ENCODE results near the gene MAPK11. TPM values are rescaled to one million over a fixed set of nuclear protein-coding genes. Genes with fewer than 3 reads are reported as not detected.
A peak's percentile ranks its signal among the peaks of the same experiment; 100 is the strongest.

The MAPK11 gene
- total RNA-seq, 1 experiment from 2014 or later, result 18.0 TPM

DNA sequence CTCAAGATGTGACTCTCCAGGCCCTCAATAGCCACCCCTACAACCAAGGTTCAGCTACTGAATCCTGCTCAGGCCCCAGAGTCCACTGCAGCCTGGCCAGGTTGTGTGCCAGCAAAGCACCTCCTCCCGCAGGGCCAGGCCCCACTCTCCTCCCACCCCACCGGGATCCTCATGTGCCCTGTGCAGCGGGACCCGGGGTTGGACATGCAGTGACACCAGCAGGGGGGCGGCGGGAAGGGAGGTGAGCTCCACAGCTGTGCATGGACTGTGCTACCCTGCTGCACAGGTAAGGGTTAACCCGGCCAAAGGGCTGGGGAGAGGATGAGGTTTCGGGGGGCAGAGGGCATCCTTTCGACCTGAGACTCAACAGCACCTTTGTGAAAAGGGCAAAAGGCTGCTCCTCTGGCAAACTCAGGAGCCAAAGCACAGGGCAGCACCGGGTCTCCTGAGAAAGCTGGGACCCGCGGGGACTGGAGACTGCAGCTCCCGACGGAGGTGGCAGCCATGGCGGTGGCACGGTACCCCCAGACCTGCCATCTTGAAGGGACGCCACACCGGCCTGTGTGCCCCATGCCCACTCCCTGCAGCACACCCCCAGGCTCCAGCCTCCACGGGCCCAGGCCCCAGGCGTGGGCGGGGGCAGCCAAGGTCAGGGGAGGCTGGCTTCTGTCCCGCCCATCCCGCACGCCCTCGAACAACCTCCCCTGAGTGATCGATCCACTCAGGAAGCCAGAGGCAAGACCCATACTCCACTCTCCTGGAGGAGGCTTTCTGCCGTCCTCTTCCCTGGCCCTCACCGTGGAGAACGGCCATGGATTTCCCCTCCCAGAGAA lies 26.7 kb upstream of the MAPK11 start:
- DNase-seq (ENCODE audit: low read depth), result no peak

DNA sequence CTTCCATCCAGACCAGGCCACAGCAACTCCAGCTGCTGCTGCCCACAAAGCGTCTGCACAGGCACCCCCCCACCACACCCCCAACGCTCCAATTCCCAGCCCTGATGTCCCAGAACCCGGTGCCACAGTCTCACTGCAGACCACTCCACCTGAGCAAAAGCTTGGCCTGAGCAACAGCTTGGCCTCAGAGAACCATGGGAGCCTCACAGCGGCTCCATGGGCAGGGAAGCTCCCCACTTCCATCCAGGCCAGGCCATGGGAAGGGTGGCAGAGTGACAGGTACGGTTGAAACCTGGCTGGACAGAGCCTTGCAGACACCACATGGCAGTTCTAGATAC lies 24.1 kb upstream of the MAPK11 start:
- no peak for DNase-seq (ENCODE audit: low read depth)

DNA sequence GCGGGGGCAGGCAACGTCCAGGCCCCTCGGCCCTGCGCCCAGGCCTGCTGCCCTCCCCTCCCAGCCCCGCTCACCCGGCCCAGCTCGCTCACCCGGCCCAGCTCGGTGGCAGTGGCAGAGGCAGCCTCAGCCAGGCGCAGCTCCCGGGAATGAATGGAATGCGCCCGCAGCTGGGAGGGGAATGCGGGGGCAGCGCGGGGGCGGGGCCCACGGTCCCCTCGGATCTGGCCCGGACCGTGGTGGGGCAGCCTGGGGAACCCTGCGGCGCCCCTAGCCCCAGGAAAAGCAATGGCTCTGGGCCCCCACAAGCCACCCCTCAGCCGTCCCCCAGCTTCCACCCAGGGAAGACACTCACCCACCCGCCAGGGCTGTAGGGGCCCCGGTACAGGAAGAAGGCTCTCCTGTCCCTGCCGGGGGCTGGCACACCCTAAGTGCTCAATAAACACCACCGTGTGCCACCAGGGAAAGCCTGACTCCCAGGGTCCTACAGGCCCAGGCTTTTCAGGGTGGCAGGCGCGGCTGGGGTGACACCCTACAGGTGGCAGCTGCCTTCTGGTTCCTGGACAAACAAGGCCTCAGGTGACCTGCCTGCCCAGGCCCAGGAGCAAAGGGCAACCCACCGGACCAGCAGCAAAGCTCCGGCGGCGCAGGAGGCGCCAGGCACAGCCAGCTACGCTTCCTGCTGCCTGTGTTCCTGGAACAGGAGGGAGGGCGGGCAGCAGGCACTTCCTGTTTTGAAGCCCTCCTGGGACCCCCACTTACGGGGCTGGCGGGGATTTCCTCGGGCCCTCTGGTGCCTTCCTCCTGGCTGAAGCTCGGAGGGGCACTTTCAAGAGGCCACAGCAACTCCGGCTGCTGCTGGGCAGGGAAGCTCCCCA lies 23.5 kb upstream of the MAPK11 start:
- peak; percentile 48 for DNase-seq (ENCODE audit: low read depth)

DNA sequence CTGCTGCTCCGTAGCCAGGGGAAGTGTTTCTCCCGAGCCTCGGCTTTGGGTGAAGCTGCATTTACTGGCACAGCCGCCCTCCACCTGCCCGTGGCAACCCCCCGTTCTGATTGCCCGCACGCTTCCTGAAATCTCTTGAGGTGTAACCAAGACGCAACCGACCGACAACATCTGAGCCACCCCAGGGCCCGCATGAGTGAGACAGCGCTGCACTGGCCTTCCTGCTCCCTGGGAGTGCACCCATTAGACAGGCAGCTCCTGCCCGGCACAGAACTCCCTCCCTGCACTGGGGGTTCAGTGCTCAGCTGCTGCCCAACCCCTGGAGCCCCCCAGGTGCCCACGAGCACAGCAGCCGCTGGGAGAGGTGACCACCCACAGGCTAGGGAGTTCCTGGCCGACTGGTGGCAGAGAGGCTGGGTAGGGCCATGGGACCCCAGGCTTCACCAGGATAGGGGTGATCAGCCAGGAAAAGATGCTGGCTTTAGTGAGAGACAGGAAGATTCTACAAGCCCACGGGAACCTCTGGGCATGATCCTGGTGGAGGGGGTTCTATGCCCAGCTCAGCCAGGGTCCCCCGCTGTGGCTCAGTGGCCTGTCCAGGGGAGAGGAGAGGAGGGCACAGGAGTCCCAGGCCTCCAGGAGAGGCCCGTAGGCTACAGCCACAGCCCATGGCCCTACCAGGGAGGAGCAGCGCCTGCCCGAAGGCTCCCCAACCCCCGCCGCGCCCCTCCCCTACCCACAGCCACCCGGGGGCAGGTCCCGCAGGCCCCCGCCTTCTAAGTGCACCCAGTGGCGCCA lies 22.7 kb upstream of the MAPK11 start:
- no peak for DNase-seq (ENCODE audit: low read depth)

DNA sequence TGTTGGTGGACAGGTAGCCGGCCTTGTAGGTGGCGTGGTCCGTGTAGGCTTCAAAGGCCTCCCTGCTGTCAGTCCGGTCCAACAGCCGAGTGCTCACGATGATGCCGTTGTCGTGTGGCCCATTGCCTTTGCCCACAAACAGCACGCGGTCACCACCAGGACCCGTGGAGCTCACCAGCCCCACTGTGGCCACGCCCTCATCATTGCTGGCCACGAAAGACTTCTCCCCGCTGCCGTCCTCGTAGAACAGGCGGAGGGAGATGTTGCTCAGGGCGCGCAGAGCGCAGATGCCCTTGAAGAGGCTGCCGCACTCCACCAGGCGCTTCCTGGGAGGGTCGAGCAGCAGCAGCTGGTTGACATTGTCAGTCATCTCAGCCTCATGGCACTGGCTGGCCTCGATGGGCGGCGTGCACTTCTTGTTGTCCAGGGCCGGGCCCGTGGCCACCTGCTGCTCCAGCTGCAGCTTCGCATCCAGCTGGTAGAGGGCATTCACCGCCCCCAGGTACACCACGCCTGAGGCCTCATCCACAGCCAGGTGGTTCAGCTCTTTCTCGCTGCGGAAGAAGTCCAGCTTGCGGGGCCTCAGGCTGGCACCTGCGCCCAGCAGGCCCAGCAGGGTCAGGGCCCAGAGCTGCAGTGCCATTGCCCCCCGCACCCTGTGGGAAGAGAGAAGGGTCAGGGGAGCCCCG lies 19.9 kb upstream of the MAPK11 start:
- no peak for DNase-seq (ENCODE audit: low read depth)

DNA sequence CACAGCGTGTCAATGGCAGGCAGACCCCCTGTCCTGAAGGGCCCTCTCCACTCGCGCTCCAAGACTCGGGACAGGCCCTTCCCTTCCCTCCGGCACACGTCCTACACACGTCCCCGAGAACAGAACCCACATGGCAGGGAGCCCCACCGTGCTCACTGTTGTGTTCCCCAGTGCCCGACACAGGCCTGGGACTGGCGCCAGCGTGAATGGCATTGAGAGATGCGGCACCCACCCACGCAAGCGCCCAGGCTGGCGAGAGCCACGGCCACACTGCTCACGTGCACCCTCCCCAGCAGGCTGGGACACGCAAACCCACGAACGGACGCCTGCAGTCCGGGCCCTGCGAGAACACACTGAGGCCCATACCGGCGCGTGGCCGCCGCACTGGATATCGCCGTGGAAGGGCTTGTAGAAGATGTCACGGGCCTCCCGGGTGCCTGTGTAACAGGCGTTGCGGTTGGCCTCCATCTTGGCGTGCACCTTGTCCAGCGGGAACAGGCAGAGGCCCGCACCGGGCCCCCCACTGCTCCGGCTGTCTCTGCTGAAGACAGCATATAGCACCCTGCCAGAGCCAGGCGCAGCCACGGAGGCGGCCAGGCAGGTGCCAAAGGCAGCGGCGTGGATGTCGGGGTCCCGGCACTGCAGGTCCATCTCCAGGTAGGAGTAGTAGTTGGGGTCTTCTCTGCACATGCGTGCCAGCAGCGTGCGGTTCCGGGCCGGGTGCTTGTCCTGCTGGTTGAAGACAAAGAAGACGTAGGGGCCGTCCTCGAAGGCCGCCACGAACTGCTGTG lies 19.2 kb upstream of the MAPK11 start:
- DNase-seq (ENCODE audit: low read depth), result no peak

DNA sequence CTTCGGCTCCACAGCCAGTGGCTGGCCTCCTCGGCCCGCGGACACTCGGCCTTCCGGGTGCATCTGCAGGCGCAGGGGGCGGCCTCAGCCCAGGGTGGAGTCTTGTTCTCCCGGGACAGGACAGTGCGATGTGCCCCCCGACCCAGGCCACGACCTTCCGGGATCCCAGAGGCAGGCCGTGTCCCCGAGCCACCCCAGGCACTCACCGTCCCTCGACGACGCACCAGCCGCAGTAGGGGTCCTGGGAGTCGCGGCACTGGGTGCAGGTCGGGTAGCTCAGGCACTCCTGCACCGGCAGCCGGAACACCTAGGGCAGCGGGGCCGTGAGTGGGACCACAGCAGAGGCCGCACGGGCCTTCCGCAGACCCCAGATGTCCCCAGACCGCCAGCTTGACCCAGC lies 17.6 kb upstream of the MAPK11 start:
- no peak for DNase-seq (ENCODE audit: low read depth)

DNA sequence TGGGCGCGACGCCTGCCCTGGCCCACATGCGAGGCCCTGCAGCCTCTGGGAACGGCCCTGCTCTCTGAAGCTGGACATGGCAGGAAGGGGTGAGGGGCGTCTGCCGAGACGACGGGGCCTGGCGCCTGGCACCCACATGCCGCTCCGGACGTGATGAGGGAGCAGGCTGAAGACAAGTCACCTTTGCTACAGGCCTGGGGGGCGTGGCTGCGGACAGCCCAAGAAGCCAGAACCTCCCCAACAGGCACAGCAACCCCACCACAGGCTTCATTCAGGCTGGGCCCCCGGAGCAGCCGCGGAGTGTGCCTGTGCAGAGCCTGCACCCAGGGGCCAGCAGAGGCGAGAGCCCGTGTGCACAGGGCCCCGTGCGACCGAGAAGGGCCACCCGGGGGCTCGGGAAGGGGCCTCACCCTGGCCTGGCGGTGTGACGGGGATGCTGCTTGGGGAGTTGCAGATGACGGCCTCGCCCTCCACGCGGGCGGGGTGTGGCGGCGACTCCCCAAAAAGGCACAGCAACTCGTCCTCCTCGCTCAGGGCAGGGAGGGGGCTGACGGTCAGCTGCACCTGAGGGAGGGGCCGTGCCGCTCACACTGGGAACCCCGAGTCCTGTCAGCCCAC lies 16.6 kb upstream of the MAPK11 start:
- DNase-seq (ENCODE audit: low read depth), result no peak

DNA sequence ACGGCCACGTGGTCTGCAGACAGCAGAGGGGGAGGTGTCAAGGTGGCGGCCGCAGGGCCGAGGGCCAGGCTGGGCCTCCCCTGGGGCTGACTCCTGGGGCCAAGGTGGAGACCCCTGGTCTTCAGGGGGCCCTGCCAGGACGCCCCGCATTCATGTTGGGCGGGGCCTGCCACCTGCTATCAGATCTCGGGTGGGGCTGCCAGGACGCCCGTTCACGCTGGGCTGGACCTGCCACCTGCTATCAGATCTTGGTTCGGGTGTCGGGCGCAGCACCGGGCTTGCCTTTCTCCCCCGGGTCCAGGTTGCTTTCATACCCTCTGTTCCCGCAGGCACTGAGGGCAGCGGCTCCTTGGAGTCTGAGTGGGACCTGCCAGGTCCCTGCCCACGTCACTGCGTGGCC lies 16.1 kb upstream of the MAPK11 start:
- DNase-seq (ENCODE audit: low read depth), result no peak

DNA sequence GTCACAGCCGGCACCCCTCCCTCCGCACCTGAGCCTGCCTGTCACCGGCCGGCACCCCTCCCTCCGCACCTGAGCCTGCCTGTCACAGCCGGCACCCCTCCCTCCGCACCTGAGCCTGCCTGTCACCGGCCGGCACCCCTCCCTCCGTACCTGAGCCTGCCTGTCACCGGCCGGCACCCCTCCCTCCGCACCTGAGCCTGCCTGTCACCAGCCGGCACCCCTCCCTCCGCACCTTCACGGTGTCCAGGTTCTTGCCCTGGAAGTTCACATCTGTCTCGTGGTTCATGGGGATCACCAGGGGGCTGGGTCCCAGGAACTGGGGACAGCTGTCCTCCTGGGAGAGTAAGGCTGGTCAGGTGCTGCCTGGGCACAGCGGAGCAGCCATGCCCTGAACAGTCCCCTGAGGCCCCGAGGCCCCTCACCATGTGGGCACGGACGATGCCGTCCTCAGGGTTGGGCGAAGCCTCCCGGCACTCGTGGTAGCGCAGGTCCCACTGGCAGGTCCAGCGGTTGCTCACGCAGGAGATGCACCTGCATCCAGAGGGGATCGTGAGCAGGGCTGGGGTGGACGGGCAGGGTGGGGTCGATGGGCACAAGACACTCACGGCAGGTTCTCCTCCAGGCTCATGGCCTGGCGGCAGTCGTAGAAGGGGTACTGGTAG lies 15.5 kb upstream of the MAPK11 start:
- DNase-seq (ENCODE audit: low read depth), result no peak

DNA sequence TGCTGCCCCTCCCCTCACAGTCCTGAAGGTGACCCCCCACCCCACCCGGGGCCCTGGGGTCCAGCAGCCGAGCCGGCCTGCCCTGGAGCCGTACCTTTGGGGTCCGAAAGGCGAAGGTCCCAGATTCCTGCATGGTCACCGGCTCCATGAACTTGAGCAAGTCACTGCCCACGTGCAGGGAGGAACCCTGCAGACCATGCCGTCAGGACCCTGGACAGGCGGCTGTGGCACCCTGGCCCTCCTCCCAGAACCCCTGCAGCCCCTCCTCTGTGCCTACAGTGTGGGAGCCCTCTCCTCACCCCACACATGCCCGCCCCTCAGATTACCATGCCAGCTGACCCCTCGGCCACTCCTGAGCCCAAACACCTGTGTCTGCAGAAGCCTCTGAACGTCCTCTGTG lies 14.3 kb upstream of the MAPK11 start:
- DNase-seq (ENCODE audit: low read depth), result no peak

DNA sequence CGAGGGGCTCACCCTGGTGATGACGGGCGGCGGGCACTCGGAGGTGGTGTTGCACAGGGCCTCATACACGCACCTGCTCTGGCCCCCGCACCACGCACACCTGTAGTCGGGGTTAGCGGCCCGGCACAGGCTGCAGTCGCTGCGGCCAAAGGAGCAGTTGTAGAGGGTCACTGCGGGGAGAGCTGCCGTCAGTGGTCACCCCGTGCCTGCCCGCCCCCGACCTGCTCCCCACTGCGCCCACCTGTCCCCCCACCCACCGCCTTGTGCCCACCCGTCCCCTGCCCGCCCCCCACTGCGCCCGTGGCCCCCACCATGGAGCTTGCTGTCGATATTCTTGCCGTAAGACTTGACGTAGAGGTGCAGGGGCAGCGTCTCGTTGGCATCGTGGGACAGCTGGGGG lies 13.6 kb upstream of the MAPK11 start:
- DNase-seq (ENCODE audit: low read depth), result no peak

DNA sequence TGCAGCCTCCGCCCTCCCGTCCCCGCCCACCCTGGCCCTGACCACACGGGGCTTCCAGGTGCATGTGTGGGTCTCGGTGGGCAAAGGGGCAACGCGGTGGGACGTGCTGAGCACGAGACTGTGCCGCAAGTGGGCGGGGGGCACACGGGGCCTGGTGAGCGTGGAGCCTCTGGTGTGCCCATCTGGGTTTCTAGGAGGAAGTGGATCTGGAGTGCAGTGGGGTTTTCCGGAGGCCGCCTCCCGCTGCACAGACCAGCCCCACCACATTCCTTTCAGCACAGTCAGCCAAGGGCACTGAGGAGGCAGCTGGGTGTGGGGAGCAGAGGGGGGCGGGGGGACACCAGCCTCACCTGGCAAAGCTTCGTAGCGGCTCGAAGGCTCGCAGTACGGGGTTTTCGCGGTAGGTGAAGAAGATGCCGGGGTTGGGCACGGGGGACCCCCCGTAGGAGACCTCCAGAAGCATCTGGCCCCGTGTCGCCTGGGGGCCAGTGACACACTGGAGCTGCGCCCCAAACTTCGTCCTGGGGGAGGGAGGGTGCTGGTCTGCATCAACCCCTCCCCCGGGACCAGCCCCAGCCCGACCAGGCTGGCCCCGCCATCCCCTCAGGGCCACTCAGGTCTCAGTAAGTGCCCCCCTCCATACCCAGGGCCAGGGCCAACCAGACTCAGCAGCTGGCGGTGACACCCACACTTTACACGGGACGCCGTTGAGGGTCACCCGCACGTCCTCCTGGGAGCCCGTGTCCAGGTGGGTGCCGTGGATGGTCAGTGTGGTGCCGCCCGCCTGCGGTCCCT lies 12.4 kb upstream of the MAPK11 start:
- peak; percentile 85 for DNase-seq (ENCODE audit: low read depth)

DNA sequence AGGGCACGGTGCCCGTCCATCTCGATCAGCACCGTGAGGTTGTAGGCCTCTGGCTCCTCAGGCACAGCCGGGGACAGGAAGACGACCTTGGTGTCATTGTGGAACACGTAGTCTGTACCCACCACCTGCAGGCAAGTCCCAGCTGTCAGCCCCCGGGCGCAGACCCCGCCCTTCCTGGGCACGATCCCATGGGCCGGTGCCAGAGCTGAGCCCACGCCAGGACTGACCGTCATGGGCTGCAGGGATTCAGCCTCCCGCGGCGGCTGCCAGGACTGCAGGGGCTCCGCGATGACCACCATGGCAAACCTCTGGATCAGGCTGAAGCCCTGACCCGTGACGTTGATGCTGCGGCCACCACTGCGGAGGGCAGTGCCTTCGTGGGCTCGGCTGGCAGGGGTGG lies 11.8 kb upstream of the MAPK11 start:
- DNase-seq (ENCODE audit: low read depth), result no peak

DNA sequence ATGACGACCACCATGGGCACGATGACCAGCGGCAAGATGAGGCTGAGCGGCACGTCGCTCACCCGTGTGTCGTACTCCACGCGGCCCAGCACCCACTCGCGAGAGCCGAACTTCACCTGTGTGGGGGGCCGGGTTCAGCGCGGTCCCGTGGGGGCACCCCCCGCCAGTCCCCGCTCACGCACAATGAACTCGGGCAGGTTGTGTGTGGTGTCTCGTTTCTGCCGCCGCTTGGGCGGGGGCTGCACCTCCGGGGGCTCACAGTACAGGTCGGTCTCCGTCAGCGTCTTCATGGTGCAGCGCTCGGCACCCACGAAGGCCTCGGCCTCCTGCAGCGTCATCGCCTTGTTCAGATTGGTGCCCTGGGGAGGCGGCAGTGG lies 11.2 kb upstream of the MAPK11 start:
- no peak for DNase-seq (ENCODE audit: low read depth)

DNA sequence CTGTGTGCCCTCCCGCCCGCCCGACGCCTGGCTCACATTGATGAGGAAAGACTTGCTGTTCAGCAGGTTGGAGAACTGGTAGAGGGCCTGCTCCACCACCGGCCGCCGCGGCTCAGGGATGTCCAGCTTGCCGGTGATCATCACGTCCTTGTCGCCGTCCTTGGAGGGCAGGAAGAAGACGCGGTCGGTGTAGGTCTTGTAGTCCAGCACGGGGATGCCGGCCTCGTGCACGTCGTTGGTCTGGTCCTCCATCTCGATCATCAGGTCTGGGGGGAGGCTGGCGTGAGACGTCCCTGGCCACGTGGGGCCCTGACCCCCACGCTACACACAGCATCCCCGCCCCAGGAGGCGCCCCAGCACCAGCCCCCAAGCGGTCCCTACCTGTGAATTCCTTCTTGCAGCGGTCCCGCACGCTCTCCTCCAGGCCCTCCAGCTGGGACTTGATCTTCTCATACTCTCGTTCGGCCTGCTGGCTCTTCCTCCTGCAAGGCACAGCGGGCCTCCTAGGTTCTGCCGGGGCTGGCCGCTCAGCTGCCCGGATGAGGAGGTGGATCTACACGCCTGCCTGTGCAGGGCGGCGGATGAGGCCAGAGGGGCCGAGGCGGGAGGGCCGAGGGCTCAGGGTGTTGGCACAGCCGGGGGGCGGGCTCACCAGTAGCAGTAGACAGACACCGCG lies 10.7 kb upstream of the MAPK11 start:
- no peak for DNase-seq (ENCODE audit: low read depth)

DNA sequence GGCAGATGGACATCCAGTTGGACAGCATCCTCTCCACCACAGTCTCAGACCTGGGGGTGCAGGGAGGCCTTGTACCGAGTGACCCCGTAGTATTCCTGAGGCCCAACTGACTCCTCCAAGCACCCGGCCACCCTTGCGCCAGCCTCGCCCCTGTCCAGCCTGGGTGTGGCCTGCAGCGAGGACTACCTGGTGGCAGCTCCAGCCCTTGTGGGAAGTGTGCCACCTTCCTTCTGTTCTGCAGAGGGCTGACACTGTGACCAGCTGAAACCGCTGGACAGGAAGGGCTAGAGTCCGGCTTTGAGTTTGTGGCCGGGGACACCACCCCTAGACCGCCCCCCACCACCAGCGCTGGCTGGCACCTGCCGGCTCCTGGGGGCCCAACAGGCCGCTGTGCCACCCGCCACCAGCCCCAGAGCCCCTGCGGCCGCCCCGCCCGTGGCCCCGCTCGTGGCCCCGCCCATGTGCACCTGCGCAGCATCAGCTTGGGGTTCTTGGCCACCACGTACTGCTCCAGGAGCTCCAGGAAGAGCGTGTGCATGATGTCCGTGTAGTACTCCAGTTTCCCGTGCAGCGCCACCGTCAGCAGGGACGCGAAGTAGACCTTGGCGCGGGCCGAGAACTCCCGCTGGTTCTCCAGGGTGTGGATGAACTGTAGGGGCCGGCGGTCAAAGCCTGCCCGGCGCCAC lies 10.0 kb upstream of the MAPK11 start:
- DNase-seq (ENCODE audit: low read depth), result no peak

Data from HT1080 (cell line).